H1 (cell line): ENCODE results near the gene RPL13A. TPM values are rescaled to one million over a fixed set of nuclear protein-coding genes. Genes with fewer than 3 reads are reported as not detected.
A peak's percentile ranks its signal among the peaks of the same experiment; 100 is the strongest.

ENCODE experiments used
- SP1 ChIP-seq: IDR thresholded peaks from 2 replicates; pipeline ENCODE4 v1.6.1; 2011; ENCODE audit warnings: low read depth, low read length
- polyA plus RNA-seq, 7 experiments: library from polyadenylated mRNA; depleted of rRNA in 3 of 7; stranded (reverse) in 5 of 7; unstranded in 2 of 7; fragments of >200 nt in 5 of 7; fragments of 200-250 nt in 2 of 7; gene quantifications; 1 replicate in 5 of 7; 2 replicates in 1 of 7; 4 replicates in 1 of 7; pipeline versions ENCODE4 v1.2.1 to v1.2.3, GENCODE V29; 2011 to 2013; ENCODE audit warnings: missing spikeins in 2 of 7, mixed read lengths in 2 of 7
- total RNA-seq: library from RNA; stranded (reverse); fragmentation: NEBNext Ultra II Directional; extraction: Animal tissue kit (Norgen Biotek cat#: 25700); gene quantifications from 2 replicates; pipeline ENCODE4 v1.2.1, GENCODE V29; 2021
- TF ChIP-seq, protein P1 (sequence below): fragments of 300-600 bp; sonication (generic); IDR thresholded peaks from 2 replicates; pipeline ENCODE4 v1.7.1; 2012; ENCODE audit warnings: low read length, moderate library complexity, mild to moderate bottlenecking, inconsistent platforms; ENCODE audit not compliant: insufficient replicate concordance

RPL13A gene
- total and polyA plus RNA-seq, 2 of the 8 experiments (the other 6 are each of a cell fraction or from before 2014, with no cell fraction given), result 3,305 to 8,868 TPM

DNA sequence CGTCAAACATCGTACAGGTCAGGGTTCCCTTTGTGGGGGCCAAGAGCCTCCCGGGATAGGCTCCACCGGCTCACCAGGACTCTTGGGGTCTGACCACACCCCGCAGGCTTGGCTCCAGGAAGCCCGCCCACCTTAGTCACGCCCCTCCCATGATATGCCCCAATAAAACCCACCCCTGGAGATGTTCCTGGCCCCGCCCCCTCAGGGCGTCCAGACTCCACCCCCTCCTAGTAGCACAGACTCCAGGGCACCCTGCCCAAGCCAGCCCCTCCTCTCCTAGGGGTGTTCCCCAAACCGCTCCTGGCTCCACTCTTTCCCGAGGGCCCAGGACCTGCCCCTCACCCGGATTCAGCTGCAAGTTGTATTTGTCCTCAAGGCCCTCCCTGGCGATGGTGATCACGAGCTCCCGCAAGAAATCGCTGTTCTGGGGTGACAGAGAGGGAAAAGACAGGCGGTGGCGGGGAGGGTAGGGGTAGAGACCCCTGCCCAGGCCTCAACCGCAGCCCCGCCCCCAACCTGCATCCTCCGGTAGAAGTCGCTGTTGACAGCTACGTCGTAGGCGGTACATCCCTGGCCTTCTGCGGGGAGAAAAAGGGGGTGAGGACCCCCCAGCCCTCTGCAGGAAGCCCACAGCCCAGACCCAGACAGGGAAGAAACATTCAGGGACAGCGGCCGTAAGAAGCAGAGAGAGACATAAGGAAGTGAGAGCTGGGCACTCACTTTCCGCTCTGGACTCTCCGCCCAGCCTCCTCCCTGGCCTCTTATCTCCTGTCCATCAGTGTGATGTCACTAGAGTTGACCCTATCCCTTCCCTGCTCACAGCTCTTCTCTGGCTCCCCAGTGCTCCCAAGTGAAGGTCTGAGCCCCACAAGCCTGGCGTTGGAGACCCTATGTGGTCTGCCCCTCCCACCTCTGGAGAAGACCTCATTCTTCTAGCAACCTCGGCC is 39.6 kb upstream of the RPL13A start (continued):
- TF ChIP-seq, protein P1, sequence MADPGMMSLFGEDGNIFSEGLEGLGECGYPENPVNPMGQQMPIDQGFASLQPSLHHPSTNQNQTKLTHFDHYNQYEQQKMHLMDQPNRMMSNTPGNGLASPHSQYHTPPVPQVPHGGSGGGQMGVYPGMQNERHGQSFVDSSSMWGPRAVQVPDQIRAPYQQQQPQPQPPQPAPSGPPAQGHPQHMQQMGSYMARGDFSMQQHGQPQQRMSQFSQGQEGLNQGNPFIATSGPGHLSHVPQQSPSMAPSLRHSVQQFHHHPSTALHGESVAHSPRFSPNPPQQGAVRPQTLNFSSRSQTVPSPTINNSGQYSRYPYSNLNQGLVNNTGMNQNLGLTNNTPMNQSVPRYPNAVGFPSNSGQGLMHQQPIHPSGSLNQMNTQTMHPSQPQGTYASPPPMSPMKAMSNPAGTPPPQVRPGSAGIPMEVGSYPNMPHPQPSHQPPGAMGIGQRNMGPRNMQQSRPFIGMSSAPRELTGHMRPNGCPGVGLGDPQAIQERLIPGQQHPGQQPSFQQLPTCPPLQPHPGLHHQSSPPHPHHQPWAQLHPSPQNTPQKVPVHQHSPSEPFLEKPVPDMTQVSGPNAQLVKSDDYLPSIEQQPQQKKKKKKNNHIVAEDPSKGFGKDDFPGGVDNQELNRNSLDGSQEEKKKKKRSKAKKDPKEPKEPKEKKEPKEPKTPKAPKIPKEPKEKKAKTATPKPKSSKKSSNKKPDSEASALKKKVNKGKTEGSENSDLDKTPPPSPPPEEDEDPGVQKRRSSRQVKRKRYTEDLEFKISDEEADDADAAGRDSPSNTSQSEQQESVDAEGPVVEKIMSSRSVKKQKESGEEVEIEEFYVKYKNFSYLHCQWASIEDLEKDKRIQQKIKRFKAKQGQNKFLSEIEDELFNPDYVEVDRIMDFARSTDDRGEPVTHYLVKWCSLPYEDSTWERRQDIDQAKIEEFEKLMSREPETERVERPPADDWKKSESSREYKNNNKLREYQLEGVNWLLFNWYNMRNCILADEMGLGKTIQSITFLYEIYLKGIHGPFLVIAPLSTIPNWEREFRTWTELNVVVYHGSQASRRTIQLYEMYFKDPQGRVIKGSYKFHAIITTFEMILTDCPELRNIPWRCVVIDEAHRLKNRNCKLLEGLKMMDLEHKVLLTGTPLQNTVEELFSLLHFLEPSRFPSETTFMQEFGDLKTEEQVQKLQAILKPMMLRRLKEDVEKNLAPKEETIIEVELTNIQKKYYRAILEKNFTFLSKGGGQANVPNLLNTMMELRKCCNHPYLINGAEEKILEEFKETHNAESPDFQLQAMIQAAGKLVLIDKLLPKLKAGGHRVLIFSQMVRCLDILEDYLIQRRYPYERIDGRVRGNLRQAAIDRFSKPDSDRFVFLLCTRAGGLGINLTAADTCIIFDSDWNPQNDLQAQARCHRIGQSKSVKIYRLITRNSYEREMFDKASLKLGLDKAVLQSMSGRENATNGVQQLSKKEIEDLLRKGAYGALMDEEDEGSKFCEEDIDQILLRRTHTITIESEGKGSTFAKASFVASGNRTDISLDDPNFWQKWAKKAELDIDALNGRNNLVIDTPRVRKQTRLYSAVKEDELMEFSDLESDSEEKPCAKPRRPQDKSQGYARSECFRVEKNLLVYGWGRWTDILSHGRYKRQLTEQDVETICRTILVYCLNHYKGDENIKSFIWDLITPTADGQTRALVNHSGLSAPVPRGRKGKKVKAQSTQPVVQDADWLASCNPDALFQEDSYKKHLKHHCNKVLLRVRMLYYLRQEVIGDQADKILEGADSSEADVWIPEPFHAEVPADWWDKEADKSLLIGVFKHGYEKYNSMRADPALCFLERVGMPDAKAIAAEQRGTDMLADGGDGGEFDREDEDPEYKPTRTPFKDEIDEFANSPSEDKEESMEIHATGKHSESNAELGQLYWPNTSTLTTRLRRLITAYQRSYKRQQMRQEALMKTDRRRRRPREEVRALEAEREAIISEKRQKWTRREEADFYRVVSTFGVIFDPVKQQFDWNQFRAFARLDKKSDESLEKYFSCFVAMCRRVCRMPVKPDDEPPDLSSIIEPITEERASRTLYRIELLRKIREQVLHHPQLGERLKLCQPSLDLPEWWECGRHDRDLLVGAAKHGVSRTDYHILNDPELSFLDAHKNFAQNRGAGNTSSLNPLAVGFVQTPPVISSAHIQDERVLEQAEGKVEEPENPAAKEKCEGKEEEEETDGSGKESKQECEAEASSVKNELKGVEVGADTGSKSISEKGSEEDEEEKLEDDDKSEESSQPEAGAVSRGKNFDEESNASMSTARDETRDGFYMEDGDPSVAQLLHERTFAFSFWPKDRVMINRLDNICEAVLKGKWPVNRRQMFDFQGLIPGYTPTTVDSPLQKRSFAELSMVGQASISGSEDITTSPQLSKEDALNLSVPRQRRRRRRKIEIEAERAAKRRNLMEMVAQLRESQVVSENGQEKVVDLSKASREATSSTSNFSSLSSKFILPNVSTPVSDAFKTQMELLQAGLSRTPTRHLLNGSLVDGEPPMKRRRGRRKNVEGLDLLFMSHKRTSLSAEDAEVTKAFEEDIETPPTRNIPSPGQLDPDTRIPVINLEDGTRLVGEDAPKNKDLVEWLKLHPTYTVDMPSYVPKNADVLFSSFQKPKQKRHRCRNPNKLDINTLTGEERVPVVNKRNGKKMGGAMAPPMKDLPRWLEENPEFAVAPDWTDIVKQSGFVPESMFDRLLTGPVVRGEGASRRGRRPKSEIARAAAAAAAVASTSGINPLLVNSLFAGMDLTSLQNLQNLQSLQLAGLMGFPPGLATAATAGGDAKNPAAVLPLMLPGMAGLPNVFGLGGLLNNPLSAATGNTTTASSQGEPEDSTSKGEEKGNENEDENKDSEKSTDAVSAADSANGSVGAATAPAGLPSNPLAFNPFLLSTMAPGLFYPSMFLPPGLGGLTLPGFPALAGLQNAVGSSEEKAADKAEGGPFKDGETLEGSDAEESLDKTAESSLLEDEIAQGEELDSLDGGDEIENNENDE, result no peak
- TF ChIP-seq SP1, result peak; percentile 48; the same call in 1 of the 2 replicates
